Measurements from ENCODE around the gene PRRX2. TPM values are rescaled to one million over a fixed set of nuclear protein-coding genes. Genes with fewer than 3 reads are reported as not detected.

Gene PRRX2
- total and polyA plus RNA-seq, 9 of the 15 experiments (the other 6 are each of a cell fraction or from before 2014, with no cell fraction given): 0.21 TPM; not detected in 8

DNA sequence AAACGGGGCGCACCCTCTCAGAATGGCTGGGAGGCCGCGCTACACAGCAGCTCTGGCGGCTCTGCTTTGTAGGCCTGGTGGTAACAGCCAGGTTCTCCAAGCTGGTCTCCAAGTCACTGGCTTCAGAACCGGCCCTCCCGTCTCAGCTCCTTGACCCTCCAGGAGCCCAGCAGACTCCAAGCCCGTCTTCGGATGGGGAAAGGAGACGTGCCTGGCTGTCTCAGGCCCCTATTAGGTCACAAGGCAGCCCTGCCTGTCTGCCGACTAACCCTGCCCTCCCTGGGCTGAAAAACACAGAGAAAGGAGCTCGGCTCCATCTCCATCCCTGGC lies 25.7 kb upstream of the PRRX2 start:
- BruUV-seq (replicated peaks): no TSS peak

More for the DNA sequence above, 25.7 kb upstream of the PRRX2 start:
- H2AFZ ChIP-seq (ENCODE audit: low read depth, low read length): no peak overlapping the region
- H3K9me3 ChIP-seq (replicated peaks; ENCODE audit: control insufficient read depth, insufficient read depth, low read depth, low read length): no peaks in the 10 kb centered on the region
- ChIA-PET POLR2A (interaction anchor here (0.7 to 1.9 kb wide), 7 partner anchors 9 to 724 kb away, joined by 3 to 15 read pairs (median 4); no protein-coding TSS in a partner anchor), CTCF (ENCODE audit: low intra/inter-chr PET ratio) (no interaction called here)
- intact Hi-C loops (cut with micrococcal nuclease): loop anchor here (5.0 to 10.0 kb wide), 3 partner anchors 58 to 245 kb away; no protein-coding TSS in a partner anchor
- H4K20me1 ChIP-seq (replicated peaks; ENCODE audit: control insufficient read depth, insufficient read depth, low read length): peaks cover 19% of the 10 kb centered on the region
- WGBS (ENCODE audit: insufficient coverage, low coverage, missing lambda C conversion rate): 84% methylated on average over 12 of the region's 12 CpGs
- DNase-seq (ENCODE audit: extremely low read depth in 1 of 4, low spot score in 3 of 4) (no peak), ATAC-seq (no peak), FAIRE-seq (no peak)
- no peaks in the 10 kb centered on the region for H3K9me1 ChIP-seq (ENCODE audit: control insufficient read depth, insufficient read depth, low read length)
- no peak overlapping the region for H3K4me2 ChIP-seq (ENCODE audit: insufficient read depth, low read length)
- no peak for TF ChIP-seq ZNF41 (CRISPR knock-in tag; conservative IDR thresholded peaks at IDR 0.05)
- TF ChIP-seq, protein P1, sequence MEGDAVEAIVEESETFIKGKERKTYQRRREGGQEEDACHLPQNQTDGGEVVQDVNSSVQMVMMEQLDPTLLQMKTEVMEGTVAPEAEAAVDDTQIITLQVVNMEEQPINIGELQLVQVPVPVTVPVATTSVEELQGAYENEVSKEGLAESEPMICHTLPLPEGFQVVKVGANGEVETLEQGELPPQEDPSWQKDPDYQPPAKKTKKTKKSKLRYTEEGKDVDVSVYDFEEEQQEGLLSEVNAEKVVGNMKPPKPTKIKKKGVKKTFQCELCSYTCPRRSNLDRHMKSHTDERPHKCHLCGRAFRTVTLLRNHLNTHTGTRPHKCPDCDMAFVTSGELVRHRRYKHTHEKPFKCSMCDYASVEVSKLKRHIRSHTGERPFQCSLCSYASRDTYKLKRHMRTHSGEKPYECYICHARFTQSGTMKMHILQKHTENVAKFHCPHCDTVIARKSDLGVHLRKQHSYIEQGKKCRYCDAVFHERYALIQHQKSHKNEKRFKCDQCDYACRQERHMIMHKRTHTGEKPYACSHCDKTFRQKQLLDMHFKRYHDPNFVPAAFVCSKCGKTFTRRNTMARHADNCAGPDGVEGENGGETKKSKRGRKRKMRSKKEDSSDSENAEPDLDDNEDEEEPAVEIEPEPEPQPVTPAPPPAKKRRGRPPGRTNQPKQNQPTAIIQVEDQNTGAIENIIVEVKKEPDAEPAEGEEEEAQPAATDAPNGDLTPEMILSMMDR (IDR thresholded peaks at IDR 0.05 in 2 of 3, conservative IDR thresholded peaks at IDR 0.05 in 1 of 3; ENCODE audit: insufficient read depth in 2 of 3, low read depth in 1 of 3, low read length in 3 of 3): no peak
- no peak for TF ChIP-seq HNRNPL (IDR thresholded peaks at IDR 0.05; ENCODE audit: low read depth, low read length)
- TF ChIP-seq RCOR1 (IDR thresholded peaks at IDR 0.05; ENCODE audit: borderline replicate concordance in 1 of 2, low read depth in 2 of 2, low read length in 2 of 2): no peak
- TF ChIP-seq HDGF (IDR thresholded peaks at IDR 0.05): no peak
- no peak for TF ChIP-seq ZNF197 (CRISPR knock-in tag; IDR thresholded peaks at IDR 0.05; ENCODE audit: low read depth)
- no peak for TF ChIP-seq ZFX (CRISPR knock-in tag; IDR thresholded peaks at IDR 0.05)
- TF ChIP-seq MAFG (tag; conservative IDR thresholded peaks at IDR 0.05): no peak
- no peak for TF ChIP-seq CBX5 (IDR thresholded peaks at IDR 0.05; ENCODE audit: borderline replicate concordance, low read depth)
- no peak for TF ChIP-seq ZNF785 (CRISPR knock-in tag; IDR thresholded peaks at IDR 0.05)
- no peak for TF ChIP-seq GTF2E2 (tag; IDR thresholded peaks at IDR 0.05)
- TF ChIP-seq ZNF764 (CRISPR knock-in tag; IDR thresholded peaks at IDR 0.05; ENCODE audit: low read depth): no peak
- no peak for TF ChIP-seq KHSRP (IDR thresholded peaks at IDR 0.05)
- TF ChIP-seq TEAD1 (CRISPR knock-in tag; IDR thresholded peaks at IDR 0.05): no peak
- no peak for TF ChIP-seq ZSCAN29 (IDR thresholded peaks at IDR 0.05)
- no peak overlapping the region for H3K27ac ChIP-seq (ENCODE audit: extremely low read depth, low read depth, low read length)
- H3K4me3 ChIP-seq: no peak overlapping the region
- no peaks in the 10 kb centered on the region for H3K27me3 ChIP-seq (ENCODE audit: control insufficient read depth in 2 of 2, insufficient read depth in 2 of 2, low read length in 2 of 2)
- H3K36me3 ChIP-seq (ENCODE audit: control insufficient read depth, insufficient read depth, low read length): peaks cover 48% of the 10 kb centered on the region; the same call in 2 of the 3 replicates
- peak overlapping the region in 1 of 2 experiments; percentile 49; a peak in 2 of 4 replicates for H3K9ac ChIP-seq (ENCODE audit: insufficient read depth in 1 of 2, low read depth in 2 of 2, low read length in 2 of 2)
- in situ Hi-C loops (cut with MboI): loop anchor here (5.0 kb wide), 1 partner anchor 143 kb away; no protein-coding TSS in a partner anchor
- peaks cover 0 to 42% of the 10 kb centered on the region in 2 experiments; a peak in 3 of 5 replicates for H3K4me1 ChIP-seq (replicated peaks in 1 of 2; ENCODE audit: control insufficient read depth in 2 of 2, insufficient read depth in 2 of 2, low read length in 2 of 2)
- peaks cover 16% of the 10 kb centered on the region for H3K79me2 ChIP-seq (ENCODE audit: control insufficient read depth, insufficient read depth, low read length)

All from K562 (cell line).